Neural crest cell (in vitro differentiated cells): ENCODE results near the gene B4GALT2. TPM values are rescaled to one million over a fixed set of nuclear protein-coding genes. Genes with fewer than 3 reads are reported as not detected.

Experiments used
- DNase-seq: peaks from one replicate; pipeline ENCODE4 v3.0.0; 2021; ENCODE audit warnings: low read depth, mixed read lengths, low spot score
- H3K27ac Mint-ChIP-seq: one replicate; pipeline ENCODE4 v1.8.0; 2021; ENCODE audit warnings: mild to moderate bottlenecking, mixed read lengths; ENCODE audit not compliant: unreplicated experiment
- H3K27me3 Mint-ChIP-seq: 2 replicates; pipeline ENCODE4 v1.8.0; 2021; ENCODE audit warnings: low read depth, mild to moderate bottlenecking, mixed read lengths
- H3K36me3 Mint-ChIP-seq: 2 replicates; pipeline ENCODE4 v1.8.0; 2021; ENCODE audit warnings: low read depth, mild to moderate bottlenecking, mixed read lengths
- H3K4me1 Mint-ChIP-seq: 2 replicates; pipeline ENCODE4 v1.8.0; 2021; ENCODE audit warnings: mixed read lengths
- H3K4me3 Mint-ChIP-seq: one replicate; pipeline ENCODE4 v1.8.0; 2021; ENCODE audit warnings: mild to moderate bottlenecking, mixed read lengths
- H3K9me3 Mint-ChIP-seq: 2 replicates; pipeline ENCODE4 v1.8.0; 2021; ENCODE audit warnings: mixed read lengths
- total RNA-seq: library from RNA; stranded (reverse); gene quantifications from 2 replicates; pipeline ENCODE4 v1.2.1, GENCODE V29; 2021
- TF ChIP-seq, protein P1 (sequence below): fragments of 200-600 bp; sonication (generic); conservative IDR thresholded peaks from 2 replicates; pipeline ENCODE4 v1.5.0; 2021; ENCODE audit warnings: antibody characterized with exemption, mild to moderate bottlenecking

The B4GALT2 gene
- total RNA-seq, 1 donor from 2014 or later, result 88.7 TPM

DNA sequence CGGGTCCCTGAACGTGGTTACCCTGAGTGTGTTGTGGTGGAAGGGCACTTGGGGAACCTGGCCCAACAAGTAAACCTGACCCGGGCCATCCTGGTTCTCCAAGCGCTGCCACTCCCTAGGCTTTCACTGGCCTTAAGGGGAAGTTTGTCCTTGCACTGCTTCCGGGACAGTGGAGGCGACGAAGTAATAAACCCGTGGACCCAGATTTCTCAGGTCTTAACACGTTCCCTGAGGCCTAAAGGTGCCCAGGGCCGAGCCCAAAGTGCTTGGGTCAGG is 12.1 kb downstream of the B4GALT2 start:
- Mint-ChIP-seq H3K4me3 (peak overlapping the region; percentile 90), H3K27me3 (peaks cover 4% of the 10 kb centered on the region), H3K27ac (no peak overlapping the region), H3K9me3 (no peaks in the 10 kb centered on the region), H3K4me1 (peaks cover 17% of the 10 kb centered on the region), H3K36me3 (no peaks in the 10 kb centered on the region)
- TF ChIP-seq, protein P1, sequence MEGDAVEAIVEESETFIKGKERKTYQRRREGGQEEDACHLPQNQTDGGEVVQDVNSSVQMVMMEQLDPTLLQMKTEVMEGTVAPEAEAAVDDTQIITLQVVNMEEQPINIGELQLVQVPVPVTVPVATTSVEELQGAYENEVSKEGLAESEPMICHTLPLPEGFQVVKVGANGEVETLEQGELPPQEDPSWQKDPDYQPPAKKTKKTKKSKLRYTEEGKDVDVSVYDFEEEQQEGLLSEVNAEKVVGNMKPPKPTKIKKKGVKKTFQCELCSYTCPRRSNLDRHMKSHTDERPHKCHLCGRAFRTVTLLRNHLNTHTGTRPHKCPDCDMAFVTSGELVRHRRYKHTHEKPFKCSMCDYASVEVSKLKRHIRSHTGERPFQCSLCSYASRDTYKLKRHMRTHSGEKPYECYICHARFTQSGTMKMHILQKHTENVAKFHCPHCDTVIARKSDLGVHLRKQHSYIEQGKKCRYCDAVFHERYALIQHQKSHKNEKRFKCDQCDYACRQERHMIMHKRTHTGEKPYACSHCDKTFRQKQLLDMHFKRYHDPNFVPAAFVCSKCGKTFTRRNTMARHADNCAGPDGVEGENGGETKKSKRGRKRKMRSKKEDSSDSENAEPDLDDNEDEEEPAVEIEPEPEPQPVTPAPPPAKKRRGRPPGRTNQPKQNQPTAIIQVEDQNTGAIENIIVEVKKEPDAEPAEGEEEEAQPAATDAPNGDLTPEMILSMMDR, result no peak
- no peak for DNase-seq

DNA sequence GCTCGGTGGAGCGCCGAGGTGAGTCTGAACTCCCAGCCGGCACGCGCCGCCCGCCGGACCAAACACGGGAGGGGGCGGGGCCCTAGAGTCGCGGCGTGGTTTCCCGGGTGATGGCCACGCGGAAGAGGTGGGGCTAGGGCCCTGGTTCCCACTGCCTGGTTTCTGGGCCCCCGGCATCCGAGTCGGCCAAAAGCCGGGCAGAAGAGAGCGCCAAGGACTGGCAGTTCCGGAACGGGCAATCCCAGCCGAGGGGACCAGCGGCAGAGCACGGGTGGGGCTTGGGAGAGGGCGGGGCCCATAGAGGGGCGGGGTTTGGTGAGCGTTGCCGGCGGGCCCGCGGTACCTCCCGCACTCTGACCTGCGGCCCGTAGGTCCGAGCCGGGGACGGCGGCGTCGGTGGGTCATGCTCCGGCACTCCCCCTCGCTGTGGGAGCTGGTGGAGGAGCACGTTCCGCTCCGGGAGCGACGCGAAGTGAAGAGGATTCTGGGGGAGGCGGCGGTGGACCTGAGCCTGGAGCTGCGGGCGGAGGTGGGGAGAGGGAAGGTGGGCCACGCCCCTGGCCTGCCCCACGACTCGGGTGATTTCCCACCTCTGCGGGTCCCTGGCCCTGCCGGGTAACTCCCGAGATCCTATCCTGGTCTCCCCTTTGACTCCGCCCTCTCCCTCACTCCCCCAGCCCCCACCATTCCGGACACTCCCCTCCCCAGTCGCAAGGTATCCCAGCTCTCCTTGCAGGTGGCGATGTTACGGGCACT is 12.6 kb downstream of the B4GALT2 start, which contains the start of gene CCDC24:
Gene CCDC24, plus strand, starts transcription at position 124 of the 756 bp plus-strand sequence. Its CDS starts 280 bp downstream, at position 404.
- Mint-ChIP-seq H3K4me3 (peak within 1 kb of the TSS; percentile 90), H3K27me3 (peaks cover 4% of the 10 kb centered on the region), H3K36me3 (no peaks in the 10 kb centered on the region), H3K4me1 (peaks cover 23% of the 10 kb centered on the region), H3K9me3 (no peaks in the 10 kb centered on the region), H3K27ac (peak within 1 kb of the TSS; percentile 83)
- DNase-seq, result peak; percentile 56
- TF ChIP-seq, protein P1, result no peak

DNA sequence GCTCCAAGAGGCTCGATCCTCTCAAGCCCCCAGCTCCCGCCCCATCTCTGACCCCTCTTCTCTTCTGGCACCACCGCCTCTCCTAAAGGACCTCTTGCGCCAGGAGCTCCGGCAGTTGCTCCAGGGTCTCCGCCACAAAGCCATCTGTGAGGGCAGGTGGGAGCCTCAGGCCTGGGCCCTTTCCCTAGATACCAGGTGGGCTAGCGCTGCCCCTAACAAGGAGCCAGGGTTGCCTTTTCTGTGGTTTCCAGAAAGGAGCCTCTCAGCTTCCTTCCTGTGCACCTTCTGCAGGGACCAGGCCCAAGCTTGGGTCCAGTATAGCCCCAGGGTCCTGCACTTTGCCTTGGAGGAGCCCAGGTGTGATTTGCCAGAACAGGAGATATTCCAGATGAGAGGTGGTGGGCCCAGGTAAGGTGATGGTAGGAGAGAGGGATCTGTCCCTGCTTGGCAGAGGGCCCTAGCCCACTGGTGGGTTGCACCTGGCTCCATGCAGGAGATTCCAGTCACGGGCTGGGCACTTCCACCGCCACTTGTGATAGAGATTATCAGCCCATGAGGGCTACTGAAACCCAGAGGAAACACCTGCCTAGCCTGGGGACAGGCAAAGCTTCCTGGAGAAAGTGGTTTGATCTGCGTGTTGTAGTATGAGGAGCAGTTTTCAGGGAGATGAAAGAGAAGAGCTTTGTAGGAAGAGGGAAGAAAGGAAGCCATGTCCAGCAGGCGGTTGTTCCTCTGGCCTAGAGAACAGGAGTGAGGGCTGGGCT is 13.4 kb downstream of the B4GALT2 start:
- H3K27ac Mint-ChIP-seq, result peak overlapping the region; percentile 83
- TF ChIP-seq, protein P1, result no peak
- peak overlapping the region; percentile 89 for H3K4me3 Mint-ChIP-seq
- no peaks in the 10 kb centered on the region for H3K36me3 Mint-ChIP-seq
- H3K4me1 Mint-ChIP-seq, result peaks cover 23% of the 10 kb centered on the region
- H3K9me3 Mint-ChIP-seq, result no peaks in the 10 kb centered on the region
- peaks cover 4% of the 10 kb centered on the region for H3K27me3 Mint-ChIP-seq
- DNase-seq, result no peak

DNA sequence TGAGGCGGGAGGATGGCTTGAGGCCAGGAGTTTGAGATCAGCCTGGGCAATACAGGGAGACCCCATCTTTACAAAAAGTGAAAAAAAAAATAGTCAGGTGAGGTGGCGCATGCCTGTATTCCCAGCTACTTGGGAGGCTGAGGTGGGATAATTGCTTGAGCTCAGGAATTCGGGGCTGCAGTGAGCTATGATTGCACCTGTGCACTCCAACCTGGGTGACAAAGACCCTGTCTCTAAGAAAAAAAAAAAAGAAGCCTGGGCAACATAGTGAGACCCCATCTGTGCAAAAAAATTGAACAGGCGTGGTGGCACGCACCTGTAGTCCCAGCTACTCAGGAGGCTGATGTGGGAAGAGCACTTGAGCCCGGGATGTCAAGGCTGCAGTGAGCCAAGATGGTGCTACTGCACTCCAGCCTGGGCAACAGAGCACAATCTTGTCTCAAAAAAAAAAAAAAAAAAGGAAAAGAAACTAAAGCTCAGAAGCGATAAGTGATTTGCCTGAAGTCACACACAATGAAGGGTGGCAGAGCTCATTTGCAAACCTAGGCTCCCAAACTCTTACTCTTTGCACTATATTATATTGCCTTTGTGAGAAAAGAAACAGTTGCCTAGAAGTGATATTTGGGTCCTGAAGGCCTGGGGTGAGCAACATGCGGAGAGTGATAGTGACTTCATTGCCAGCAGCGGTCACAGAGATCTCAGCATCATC is 14.3 kb downstream of the B4GALT2 start:
- no peak overlapping the region for H3K27ac Mint-ChIP-seq
- DNase-seq, result no peak
- TF ChIP-seq, protein P1, result no peak
- peak overlapping the region; percentile 64 for H3K4me3 Mint-ChIP-seq
- H3K27me3 Mint-ChIP-seq, result peaks cover 4% of the 10 kb centered on the region
- no peaks in the 10 kb centered on the region for H3K9me3 Mint-ChIP-seq
- H3K36me3 Mint-ChIP-seq, result no peaks in the 10 kb centered on the region
- peaks cover 23% of the 10 kb centered on the region for H3K4me1 Mint-ChIP-seq

DNA sequence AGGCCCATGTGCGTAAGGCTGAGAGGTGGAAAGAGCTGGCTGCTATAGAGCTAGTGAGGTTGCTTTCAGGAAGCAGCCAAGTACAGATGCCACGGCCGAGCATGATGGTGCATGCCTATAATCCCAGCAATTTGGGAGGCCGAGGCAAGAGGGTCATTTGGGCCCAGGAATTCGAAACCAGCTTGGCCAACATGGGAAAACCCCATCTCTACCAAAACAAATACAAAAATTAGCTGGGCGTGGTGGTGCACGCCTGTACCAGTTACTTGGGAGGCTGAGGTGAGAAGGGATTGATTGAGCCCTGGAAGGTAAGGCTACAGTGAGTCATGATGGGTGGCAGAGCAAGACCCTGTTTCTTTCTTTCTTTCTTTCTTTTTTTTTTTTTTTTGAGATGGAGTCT is 15.1 kb downstream of the B4GALT2 start:
- peak overlapping the region; percentile 32 for H3K4me3 Mint-ChIP-seq
- peaks cover 23% of the 10 kb centered on the region for H3K4me1 Mint-ChIP-seq
- TF ChIP-seq, protein P1, result no peak
- peaks cover 4% of the 10 kb centered on the region for H3K27me3 Mint-ChIP-seq
- no peaks in the 10 kb centered on the region for H3K9me3 Mint-ChIP-seq
- no peaks in the 10 kb centered on the region for H3K36me3 Mint-ChIP-seq
- H3K27ac Mint-ChIP-seq, result no peak overlapping the region
- no peak for DNase-seq
